NCI-H146 (cell line): ENCODE results near the gene ESR2.
"Not testable (repeated sequence)": the region's sequence is repeated elsewhere in the genome, so short reads cannot be mapped to it uniquely, and the experiment has no call there.

Experiments
- DNase-seq: peaks from one replicate; lab custom pipeline; 2025; lab: John Stamatoyannopoulos, UW

ESR2 gene

DNA sequence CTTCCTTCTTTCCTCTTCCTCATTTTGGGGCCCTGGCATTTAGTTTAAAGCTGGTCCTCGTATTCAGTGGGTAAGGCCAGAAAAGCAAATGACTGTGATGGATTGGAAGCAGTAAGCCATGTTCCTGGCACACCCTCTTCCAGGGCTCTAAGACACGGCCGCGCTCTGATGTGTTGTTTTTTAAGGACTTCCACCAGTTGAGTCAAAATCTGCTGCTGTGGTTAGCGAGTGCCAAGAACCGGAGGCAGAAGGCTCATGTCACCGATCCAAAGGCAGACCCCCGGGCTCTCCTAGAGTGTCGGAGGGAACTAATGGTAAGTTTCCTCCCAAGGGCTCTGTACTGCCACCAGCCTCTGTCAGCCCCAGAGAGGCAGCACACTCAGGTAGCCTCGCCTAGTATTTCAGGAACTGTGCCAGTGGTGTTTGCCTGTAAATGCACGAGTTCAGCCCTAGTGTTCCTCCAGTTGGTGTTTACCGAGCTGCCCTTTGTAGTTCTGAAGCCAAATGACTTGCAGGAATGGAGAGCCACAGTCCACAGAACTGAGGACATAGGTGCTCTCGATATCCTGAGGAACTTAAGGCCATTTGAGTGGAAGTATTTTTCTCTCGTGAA, 72.7 kb downstream of the ESR2 start:
- DNase-seq = no peak

DNA sequence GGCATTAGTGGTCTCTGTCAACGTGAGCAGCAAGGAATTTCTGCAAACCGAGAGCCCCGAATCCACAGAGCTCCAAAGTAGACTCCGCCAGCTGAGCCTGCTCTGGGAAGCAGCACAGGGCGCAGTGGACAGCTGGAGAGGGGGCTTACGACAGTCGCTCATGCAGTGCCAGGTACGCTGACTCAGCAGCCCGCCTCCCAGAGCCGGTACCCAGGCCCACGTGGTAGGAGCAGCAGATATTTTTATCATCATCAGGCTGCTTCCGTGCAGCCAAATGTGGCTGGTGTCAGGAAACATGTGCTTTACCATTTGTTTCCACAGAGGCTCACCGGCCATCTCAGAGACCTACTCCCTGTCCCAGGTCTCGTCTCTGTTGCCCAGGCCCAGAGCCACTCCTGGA, 73.7 kb downstream of the ESR2 start:
- no peak for DNase-seq

DNA sequence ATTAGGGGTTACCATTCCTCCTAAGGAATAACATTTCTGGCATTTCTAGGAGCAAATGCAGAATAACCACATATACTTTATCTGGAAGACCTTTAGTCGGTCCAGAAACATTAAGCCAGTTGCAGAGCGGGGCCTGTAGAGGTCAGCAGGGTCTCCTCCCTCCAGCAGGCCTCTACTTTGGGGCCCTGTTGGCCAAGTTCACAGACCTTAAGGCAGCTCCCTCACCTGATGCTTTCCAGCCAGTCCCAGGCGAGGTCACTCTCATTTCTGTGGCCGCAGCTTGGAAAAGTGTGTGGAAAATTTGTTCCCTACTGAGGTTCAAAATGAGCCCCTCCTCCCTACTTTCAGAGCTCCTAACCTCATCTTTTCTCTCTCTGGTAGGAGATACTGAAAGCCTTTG, 74.1 kb downstream of the ESR2 start:
- DNase-seq = no peak

DNA sequence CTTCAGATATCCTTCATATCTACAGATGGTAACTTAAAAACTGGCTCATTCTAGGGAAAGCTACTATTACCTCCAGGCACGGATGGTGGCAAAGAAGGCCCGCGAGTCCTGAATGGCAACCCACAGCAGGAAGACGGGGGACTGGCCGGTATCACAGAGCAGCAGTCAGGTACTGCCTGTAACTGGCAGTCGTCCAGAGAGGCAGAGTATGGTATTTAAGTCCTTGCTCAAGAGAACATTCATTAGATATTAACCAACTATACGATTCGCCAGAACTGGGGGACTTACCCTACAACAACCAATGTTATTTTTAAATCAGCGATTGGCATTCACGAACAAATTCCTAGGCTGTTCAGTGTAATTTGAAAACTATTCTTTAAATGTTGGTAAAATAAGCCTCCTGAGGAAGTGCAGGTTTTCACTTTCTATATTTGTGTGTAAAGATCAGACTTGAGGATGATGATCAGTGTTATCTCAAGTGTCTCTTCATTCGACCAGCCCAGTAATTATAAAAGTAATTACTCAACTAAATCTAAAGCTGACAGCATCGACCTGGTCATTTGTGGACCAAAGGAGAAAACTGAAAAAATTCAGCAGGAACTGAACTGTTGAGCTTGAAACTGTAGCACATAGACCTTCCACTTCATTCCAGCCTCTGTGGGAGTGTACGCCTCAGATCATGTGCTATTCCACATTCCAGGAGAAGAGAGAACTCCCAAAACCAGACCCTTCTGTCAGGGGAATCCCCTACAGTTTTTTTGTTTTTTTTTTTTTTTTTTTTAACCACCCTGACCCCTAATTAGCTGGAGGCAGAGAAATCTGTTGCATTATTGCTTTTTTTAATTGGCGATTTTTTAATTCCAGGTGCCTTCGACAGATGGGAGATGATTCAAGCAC, 75.6 kb downstream of the ESR2 start:
- DNase-seq = no peak

DNA sequence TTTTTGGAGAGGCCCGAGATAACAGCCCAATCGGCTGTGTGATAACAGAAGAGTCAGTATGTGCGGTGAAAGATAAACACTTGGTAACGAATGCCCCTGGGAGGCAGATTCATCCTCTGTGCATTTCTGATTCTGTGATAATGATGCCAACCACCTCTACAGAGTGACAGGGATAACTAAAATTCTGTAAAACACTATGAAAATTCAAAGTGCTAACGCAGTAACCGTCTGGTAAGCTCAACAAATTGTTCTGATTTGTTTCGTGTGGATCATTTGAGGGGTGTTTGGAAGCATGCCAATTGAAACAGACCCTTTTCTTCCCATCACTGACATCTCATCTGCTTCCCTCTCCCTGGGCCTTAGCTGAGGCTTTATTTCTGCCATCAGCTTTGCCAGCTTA, 76.3 kb downstream of the ESR2 start:
- DNase-seq = no peak

DNA sequence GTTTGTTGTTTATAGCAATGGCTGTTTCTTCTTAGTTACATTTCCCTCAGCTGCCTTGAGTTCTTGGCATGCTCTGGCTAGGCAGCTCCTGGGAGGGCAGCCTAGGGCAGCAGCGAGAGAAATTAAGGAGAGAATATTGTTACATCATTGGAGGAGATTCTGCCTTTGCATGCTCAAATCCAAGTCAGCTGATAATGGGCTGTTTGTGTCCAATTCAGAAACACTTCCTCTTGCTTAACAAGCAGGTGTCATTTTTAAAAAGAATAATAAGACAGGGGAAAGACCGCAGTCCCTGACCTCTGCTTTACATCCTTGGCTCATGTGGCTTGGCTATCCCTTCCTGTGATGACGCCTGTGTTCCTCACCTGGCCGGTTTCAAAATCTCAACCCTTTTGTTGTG, 76.9 kb downstream of the ESR2 start:
- no peak for DNase-seq

DNA sequence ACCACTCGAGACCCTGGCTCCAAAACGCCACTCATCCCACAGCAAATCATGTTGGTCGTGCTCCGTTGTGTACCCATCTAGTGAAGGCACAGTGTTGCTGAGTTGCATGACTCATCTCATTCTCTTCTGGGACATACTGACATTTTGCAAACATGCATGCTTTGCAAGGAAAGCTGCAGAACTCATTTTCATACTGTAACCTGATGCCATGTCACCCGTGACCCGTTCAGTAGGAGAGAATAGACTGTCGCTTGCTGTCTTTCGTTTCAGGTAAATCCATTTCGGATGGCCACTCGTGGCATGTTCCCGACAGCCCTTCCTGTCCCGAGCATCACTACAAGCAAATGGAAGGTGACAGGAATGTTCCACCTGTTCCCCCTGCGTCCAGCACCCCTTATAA, 78.2 kb downstream of the ESR2 start:
- DNase-seq = no peak

DNA sequence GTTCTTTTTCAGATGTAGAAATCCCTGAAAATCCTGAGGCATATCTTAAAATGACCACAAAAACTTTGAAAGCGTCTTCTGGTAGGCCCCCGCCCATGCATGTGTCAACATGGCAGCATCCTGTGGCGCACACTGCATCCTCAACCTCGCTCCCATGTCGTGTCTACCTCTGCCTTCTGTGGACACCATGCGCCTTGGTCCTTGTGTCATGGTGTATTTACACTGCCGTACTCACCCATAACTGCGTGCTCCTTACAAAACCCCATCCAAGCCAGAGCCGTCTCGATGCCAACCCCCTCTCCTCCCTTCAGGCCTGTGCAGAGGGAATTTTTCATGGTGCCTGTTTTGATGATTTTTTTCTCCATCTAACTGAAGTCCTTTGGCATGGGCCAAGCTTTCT, 78.9 kb downstream of the ESR2 start:
- no peak for DNase-seq

DNA sequence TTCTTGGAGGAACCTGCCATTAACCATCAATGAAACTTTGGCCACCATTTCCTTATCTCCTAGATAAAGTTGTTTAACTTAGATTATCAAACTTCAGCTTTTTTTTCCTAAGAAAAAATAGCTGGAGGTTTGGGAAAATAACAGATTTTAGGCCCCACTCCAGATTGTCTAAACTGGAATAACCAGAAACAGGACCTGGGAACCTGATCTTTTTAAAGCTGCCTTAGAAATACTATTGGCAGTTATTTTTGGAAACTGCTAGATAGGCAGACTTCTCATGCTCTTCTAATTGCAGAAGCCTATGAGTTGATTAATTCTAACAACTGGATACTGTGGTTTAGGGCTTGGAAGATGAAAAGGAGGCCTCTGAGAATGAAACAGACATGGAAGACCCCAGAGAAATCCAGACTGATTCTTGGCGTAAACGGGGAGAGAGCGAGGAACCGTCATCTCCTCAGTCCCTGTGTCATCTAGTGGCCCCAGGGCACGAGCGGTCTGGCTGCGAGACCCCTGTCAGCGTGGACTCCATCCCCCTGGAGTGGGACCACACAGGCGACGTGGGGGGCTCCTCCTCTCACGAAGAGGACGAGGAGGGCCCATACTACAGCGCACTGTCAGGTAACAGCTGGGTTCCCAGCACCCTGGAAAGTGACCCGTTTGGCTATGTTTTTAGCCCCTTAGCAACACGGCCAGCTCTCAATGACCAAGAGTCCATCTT, 80.2 kb downstream of the ESR2 start:
- DNase-seq = no peak

DNA sequence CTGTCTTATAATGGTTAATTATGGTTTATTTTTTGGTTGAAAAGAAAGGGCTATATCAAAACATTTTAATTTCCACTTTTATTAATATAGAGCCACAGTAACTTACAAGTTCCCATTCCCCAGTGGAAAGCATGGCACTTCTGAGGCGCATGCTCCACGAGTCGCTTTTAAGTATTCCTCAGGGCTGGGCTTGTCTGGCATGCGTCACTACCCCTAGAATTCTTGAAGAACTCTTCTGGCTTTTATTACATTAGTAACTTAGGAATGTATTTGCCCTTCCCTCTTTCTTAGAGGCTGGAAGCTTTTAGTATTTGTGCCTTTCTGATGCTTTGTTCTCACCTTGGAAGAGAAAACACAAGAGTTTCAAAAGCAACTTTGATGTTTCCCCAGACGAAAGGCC, 81.1 kb downstream of the ESR2 start:
- no peak for DNase-seq

DNA sequence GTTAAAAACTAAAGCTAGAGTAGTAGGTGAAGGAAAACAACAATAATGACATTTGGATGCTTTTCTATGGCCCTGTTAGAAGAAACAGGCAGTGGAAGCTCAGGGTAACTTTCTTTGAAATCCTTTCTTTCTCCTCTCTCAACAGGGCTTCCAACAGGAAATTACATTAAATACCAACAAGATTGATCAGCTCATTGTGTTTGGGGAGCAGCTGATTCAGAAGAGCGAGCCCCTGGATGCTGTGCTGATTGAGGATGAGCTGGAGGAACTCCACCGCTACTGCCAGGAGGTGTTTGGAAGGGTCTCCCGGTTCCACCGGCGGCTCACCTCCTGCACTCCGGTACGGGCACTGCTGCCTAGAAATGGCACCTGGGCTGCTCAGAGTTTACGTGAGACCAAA, 81.5 kb downstream of the ESR2 start:
- no peak for DNase-seq

DNA sequence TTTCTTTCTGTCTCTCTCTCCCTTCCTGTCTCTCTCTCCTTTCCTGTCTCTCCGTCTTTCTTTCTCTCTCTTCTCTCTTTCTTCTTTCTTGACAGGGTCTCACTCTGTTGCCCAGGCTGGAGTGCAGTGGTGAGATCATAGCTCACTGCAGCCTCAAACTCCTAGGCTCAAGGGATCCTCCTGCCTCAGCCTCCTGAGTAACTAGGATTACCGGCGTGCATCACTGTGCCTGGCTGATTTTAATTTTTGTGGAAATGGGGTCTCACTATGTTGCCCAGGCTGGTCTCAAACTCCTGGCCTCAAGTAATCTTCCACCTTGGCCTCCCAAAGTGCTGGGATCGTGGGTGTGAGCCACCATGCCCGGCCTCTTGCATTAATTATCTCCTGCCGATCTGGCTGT, 83.3 kb downstream of the ESR2 start:
- DNase-seq = not testable (repeated sequence)

DNA sequence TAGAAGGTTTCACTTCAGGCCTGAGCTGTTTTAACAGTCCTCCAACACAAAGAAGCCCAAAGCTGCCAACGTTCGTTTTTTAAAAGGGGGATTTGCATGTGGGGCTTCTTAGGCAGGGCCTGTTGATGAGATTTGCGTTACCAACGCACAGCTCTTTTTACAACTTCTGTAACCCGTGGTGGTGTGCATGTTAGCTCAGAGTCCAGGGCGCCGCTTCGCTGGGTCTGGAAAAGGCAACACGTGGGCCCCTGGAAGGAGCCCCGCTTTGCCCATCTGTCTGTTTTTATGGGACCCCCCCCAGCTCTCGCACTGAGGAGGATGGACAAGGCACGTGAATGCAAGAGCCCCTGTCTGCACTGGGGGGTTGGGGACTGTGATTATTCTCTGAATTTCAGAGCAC, 84.0 kb downstream of the ESR2 start:
- no peak for DNase-seq

DNA sequence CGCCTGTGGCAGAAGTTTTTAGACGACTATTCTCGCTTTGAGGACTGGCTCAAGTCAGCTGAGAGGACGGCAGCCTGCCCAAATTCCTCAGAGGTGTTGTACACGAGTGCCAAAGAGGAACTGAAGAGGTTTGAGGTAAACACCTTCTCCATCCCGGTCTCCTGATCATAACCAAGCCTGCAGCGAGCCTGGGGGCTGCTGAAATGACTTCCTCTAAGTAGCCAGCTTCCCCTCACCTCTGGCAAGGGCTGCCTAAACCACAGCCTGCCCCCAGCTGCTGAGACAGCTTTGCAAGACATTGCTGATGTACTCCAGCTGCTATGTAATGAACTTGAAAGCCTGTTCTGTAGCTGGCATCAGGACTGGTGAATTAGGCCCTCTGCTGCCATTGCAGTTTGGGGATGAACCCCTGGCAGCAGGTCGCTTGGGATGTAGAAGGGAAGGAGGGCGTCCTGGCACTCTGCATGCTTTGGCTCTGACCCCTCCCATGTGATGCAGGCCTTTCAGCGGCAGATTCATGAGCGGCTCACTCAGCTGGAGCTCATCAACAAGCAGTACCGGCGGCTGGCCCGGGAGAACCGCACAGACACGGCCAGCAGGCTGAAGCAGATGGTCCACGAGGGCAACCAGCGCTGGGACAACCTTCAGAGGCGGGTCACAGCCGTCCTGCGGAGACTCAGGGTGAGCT, 84.6 kb downstream of the ESR2 start:
- DNase-seq = no peak

DNA sequence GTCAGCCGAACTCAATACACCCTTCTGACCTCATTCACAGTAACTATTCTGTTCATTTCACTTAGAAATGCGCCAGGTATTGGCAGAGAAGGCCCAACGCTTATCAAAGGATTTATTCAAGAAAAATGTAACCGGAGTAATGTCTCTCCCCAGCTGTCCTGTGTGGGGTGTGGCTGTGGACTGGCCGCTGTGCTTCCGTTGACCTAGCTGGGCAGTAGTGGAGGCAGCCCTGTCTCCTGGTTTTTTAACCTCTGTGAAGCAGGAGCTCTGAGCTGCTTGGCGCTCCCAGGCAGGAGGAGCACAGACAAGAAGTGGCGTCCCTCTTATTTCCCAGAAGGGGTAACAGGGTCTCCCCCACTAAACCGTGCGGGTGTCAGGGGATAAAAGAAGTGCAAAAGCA, 85.2 kb downstream of the ESR2 start:
- DNase-seq = no peak

DNA sequence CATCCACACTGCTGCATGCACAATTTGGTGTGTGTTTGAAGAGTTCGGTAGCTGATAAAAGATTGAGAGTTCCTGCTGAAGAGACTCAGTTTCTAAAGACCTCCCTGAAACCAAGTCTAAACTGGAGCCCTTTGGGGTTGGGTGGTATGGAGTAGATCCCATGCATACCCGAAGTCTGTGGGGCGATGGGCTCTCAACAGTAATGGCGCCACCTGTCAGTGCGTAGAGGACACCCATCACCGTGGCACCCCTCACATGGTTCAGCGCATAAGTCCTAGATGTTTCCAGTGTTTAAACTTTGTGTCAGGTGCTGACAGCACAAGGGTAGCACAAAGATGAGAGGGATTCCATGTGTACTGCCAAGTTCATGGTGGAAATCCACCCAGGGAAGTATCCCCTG, 85.9 kb downstream of the ESR2 start:
- no peak for DNase-seq

DNA sequence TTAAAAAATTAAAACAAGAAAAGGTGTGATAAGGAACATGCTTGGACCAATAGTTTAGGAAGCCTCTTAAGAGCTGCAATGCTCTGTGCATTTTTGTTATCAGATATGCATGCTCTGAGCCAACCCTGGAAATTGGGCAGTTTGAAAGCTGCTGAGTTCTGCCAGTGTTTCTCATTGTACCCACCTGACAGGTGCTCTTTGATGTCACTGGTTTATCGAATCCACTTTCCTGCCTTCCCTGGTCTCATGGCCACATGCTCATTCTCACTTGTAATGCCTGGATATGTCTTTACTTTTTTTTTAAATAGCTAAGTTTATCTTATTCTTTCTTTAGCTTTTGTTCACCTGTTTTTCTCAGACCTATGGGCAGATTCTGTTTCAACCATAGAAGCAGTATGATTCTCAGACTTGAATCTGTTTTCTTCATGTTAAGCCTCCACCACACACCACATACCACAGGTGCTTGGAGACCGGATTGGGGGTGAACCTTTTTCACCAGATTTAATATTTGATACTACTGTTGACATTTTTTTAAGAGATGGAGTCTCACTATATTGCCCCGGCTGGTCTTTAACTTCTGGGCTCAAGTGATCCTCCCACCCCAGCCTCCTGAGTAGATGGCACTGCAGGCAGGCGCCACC, 90.7 kb downstream of the ESR2 start:
- no peak for DNase-seq

DNA sequence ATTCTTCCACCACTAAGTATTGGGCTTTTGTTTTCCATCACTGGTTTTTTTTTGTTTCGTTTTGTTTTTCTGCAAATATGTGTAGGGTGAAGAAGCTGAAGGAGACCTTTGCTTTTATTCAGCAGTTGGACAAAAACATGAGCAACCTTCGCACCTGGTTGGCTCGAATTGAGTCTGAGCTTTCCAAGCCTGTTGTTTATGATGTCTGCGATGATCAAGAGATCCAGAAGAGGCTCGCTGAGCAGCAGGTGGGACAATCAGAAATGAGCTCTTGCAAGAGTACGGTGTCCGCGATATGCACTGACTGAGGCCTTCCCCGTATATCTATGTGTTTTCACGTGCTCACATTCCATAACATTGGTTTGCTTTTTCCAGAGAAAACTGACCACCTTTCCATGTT, 91.5 kb downstream of the ESR2 start:
- no peak for DNase-seq

DNA sequence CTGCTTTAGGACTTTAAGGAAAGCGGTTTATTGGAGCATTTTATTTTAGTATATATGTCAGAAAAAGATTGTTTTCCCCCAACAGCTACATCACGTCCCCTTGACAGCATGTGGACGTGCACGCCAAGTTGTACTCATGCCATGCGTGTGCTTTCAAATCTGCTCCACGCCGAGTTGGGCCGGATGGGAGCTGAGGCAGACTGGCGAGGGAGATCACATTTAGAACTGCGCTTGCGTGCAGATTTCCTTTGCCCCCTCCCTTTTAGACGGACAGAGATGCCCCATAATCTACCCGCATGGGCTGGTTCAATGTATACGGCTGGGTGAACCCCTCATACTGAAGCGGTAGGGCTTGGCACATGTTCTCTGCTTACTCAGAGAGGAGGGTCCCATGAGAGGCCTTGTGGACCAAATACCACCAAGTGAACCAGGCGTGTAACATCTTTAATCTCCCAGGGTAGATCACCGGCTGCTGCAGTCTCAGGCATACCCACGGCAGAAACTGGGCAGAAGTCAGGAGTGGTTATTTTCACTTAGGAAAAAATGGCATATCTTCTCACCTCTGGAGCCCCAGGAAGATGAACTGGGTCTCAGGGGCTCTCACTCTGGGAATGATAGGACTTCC, 92.1 kb downstream of the ESR2 start:
- no peak for DNase-seq

DNA sequence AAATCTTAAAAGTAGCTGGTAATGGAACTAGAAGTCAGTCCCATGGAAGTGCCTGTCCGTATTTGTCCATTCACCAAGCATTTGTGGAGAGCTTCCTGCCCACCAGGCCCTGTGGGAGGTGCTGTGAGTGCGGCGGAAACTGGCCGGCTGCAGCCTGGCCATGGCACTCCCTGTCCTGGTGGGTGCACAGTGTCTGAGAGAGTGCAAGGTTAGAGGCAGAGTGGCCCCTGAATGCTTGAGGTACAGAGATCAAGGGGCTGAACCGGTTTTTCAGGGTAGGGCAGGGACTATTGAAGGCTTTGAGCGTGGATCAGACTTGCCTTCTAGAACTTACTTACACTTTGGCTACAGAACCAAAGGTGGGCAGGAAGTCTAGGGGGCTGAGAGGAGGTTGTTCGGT, 92.9 kb downstream of the ESR2 start:
- no peak for DNase-seq

DNA sequence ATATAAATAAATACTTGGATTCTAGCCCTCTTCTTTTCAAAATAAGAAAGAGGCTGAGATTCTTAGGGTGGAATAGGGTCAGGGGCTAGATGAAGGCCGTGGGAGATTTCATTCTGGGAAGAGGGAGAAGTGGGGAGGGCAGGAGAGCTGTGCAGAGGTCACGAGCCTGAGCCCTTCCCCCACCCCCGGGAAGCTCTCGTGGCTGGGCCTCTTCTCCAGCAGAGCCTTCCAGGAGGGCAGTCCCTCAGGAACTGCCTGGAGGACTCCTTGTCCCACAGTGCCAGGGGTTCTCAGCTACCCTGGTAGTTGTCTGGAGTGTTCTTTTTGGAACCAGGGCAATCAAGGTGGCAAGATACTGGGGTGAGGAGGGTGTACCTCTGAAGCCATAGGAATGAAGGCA, 94.0 kb downstream of the ESR2 start:
- no peak for DNase-seq

DNA sequence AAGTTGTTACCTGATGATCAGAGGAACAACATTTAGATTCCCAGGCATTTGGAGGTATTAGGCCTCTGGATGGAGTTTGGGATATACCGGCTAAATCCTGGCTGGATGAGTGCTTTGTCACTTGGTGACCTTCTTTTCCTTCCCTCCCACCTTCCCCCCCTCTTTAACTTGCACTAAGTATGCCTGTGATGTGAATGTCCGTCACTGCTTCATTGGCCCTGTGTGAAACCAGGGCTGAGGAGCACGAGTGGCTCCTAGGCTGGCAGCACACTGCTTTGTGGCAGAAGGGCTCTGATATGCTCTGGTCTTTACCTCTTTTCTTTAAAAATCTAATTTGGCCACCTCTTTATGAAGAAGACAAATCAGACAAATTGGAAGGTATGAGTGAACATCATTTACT, 95.7 kb downstream of the ESR2 start:
- no peak for DNase-seq
